IMR-90 (cell line): ENCODE data around the gene TIGD3. TPM values are rescaled to one million over a fixed set of nuclear protein-coding genes. Genes with fewer than 3 reads are reported as not detected.

Experiments used
- ATAC-seq: fragments of 200-7000 bp; cut with Tn5 transposase; 2 replicates; pipeline ENCODE4 v1.9.1; 2020; ENCODE audit warnings: low read depth, mild to moderate bottlenecking, moderate library complexity
- BruUV-seq: library from RNA; stranded (reverse); fragments of 400-500 nt; replicated peaks from 2 replicates; lab custom pipeline; 2021; lab: Mats Ljungman, UMichigan
- CTCF ChIA-PET: fragments of 300-600 bp; formaldehyde crosslinking; extraction: SDS; loops from one replicate; lab custom pipeline; 2021; ENCODE audit warnings: antibody characterized with exemption; lab: Yijun Ruan, JAX
- POLR2A ChIA-PET: fragments of 300-600 bp; sonication (Branson Sonifier 250); formaldehyde crosslinking; loops from one replicate; lab custom pipeline; 2022; ENCODE audit warnings: antibody characterized with exemption; ENCODE audit not compliant: unreplicated experiment; lab: Charles Lee
- DNase-seq: peaks from one replicate; pipeline ENCODE4 v3.0.0; 2013
- H2AFZ ChIP-seq: replicated peaks from 2 replicates; pipeline ENCODE3; 2013; ENCODE audit warnings: low read length, mild to moderate bottlenecking; ENCODE audit not compliant: poor library complexity
- H2AK5ac ChIP-seq: 2 replicates; pipeline ENCODE4 v1.6.1; 2013; ENCODE audit warnings: low read depth, low read length, inconsistent platforms
- H2AK9ac ChIP-seq: replicated peaks from 2 replicates; pipeline ENCODE3; 2013; ENCODE audit warnings: mild to moderate bottlenecking, low read depth, low read length, moderate library complexity; ENCODE audit not compliant: poor library complexity
- H2BK120ac ChIP-seq: 2 replicates; pipeline ENCODE4 v1.6.1; 2013; ENCODE audit warnings: low read depth, low read length, inconsistent platforms
- H2BK15ac ChIP-seq: 3 replicates; pipeline ENCODE4 v1.6.1; 2013; ENCODE audit warnings: low read depth, low read length, inconsistent platforms
- H2BK20ac ChIP-seq: 2 replicates; pipeline ENCODE4 v1.6.1; 2013; ENCODE audit warnings: low read depth, mild to moderate bottlenecking, inconsistent platforms, low read length, moderate library complexity
- H2BK5ac ChIP-seq: 2 replicates; pipeline ENCODE4 v1.6.1; 2013; ENCODE audit warnings: mild to moderate bottlenecking, low read depth, low read length, inconsistent platforms; ENCODE audit not compliant: poor library complexity, severe bottlenecking
- H3K14ac ChIP-seq: replicated peaks from 2 replicates; pipeline ENCODE4 v1.6.1; 2013; ENCODE audit warnings: low read depth, low read length, inconsistent platforms
- H3K18ac ChIP-seq: 2 replicates; pipeline ENCODE4 v1.6.1; 2013; ENCODE audit warnings: low read depth, low read length, control low read depth
- H3K23ac ChIP-seq: 2 replicates; pipeline ENCODE4 v1.6.1; 2013; ENCODE audit warnings: low read depth, low read length, inconsistent platforms
- H3K27ac ChIP-seq: 2 replicates; pipeline ENCODE4 v1.5.1; 2013; ENCODE audit warnings: mild to moderate bottlenecking, control low read depth, low read length; ENCODE audit not compliant: insufficient read depth
- H3K27me3 ChIP-seq: 2 replicates; pipeline ENCODE4 v1.6.1; 2013; ENCODE audit warnings: low read length; ENCODE audit not compliant: control insufficient read depth, insufficient read depth
- H3K36me3 ChIP-seq: 2 replicates; pipeline ENCODE4 v1.6.1; 2013; ENCODE audit warnings: low read length, mixed read lengths; ENCODE audit not compliant: control insufficient read depth, insufficient read depth
- H3K4ac ChIP-seq: 2 replicates; pipeline ENCODE4 v1.6.1; 2013; ENCODE audit warnings: low read depth, low read length, inconsistent platforms
- H3K4me1 ChIP-seq: 2 replicates; pipeline ENCODE4 v1.6.1; 2013; ENCODE audit warnings: low read length, mixed read lengths; ENCODE audit not compliant: control insufficient read depth, insufficient read depth
- H3K4me2 ChIP-seq: 2 replicates; pipeline ENCODE4 v1.6.1; 2013; ENCODE audit warnings: low read depth, mild to moderate bottlenecking, control low read depth, low read length, moderate library complexity
- H3K4me3 ChIP-seq: 2 replicates; pipeline ENCODE4 v1.5.1; 2013; ENCODE audit warnings: low read depth, mild to moderate bottlenecking, control low read depth, low read length, moderate library complexity; ENCODE audit not compliant: insufficient read depth
- H3K56ac ChIP-seq: 2 replicates; pipeline ENCODE4 v1.6.1; 2013; ENCODE audit warnings: low read length, inconsistent platforms; ENCODE audit not compliant: insufficient read depth; ENCODE audit errors: extremely low read depth
- H3K79me1 ChIP-seq, 2 experiments: 2 replicates each; pipeline ENCODE4 v1.6.1; 2013; ENCODE audit warnings: low read length in 2 of 2, inconsistent platforms in 1 of 2, low read depth in 1 of 2
- H3K9ac ChIP-seq: 2 replicates; pipeline ENCODE4 v1.6.1; 2013; ENCODE audit warnings: low read depth, low read length, control low read depth
- H3K9me1 ChIP-seq: 2 replicates; pipeline ENCODE4 v1.6.1; 2013; ENCODE audit warnings: low read length, inconsistent platforms; ENCODE audit not compliant: insufficient read depth
- H3K9me3 ChIP-seq: 2 replicates; pipeline ENCODE4 v1.6.1; 2013; ENCODE audit warnings: low read length; ENCODE audit not compliant: control insufficient read depth, insufficient read depth
- H4K20me1 ChIP-seq: 2 replicates; pipeline ENCODE4 v1.6.1; 2013; ENCODE audit warnings: low read length, inconsistent platforms; ENCODE audit not compliant: insufficient read depth
- H4K5ac ChIP-seq: 2 replicates; pipeline ENCODE4 v1.6.1; 2013; ENCODE audit warnings: mild to moderate bottlenecking, low read depth, low read length, control low read depth
- H4K8ac ChIP-seq, 2 experiments: 2 replicates each; pipeline ENCODE4 v1.6.1; 2013; ENCODE audit warnings: low read depth in 2 of 2, low read length in 2 of 2, control low read depth in 1 of 2, inconsistent platforms in 1 of 2
- H4K91ac ChIP-seq: 2 replicates; pipeline ENCODE4 v1.6.1; 2013; ENCODE audit warnings: low read depth, low read length, inconsistent platforms; ENCODE audit not compliant: insufficient read depth
- CEBPB ChIP-seq: IDR thresholded peaks from 2 replicates; pipeline ENCODE4 v1.6.1; 2012; ENCODE audit warnings: low read depth, low read length, improper control_type of control experiment
- FOS ChIP-seq: fragments of 150-350 bp; IDR thresholded peaks from 2 replicates; pipeline ENCODE4 v1.6.1; 2016; ENCODE audit warnings: low read depth, low read length
- MAFK ChIP-seq: IDR thresholded peaks from 2 replicates; pipeline ENCODE4 v1.6.1; 2012; ENCODE audit warnings: low read depth, low read length, improper control_type of control experiment
- MAZ ChIP-seq: IDR thresholded peaks from 2 replicates; pipeline ENCODE4 v1.6.1; 2012; ENCODE audit warnings: low read depth, mild to moderate bottlenecking, low read length, improper control_type of control experiment, moderate library complexity, borderline replicate concordance
- NFE2L2 ChIP-seq: fragments of 150-350 bp; IDR thresholded peaks from 2 replicates; pipeline ENCODE4 v1.6.1; 2016; ENCODE audit warnings: low read depth, mild to moderate bottlenecking, low read length
- RFX5 ChIP-seq: IDR thresholded peaks from 2 replicates; pipeline ENCODE4 v1.8.0; 2012; ENCODE audit warnings: low read depth, mild to moderate bottlenecking, low read length, moderate library complexity
- SMC3 ChIP-seq: fragments of 150-350 bp; IDR thresholded peaks from 2 replicates; pipeline ENCODE4 v1.6.1; 2016; ENCODE audit warnings: low read depth, mild to moderate bottlenecking, antibody characterized with exemption, low read length, moderate library complexity
- USF2 ChIP-seq: fragments of 150-350 bp; IDR thresholded peaks from 2 replicates; pipeline ENCODE4 v1.6.1; 2017; ENCODE audit warnings: mild to moderate bottlenecking, antibody characterized with exemption, low read length, low read depth
- WGBS, 2 experiments: methylation state at CpG; one replicate each; pipeline versions ENCODE4 v1.1.5 to v1.1.7; 2013; ENCODE audit warnings: missing lambda C conversion rate in 2 of 2; ENCODE audit not compliant: insufficient read length in 1 of 2; ENCODE audit errors: extremely low coverage in 2 of 2; 5-methylcytosine and 5-hydroxymethylcytosine counted together
- dilution Hi-C: fragments of 300-500 bp; cut with HindIII; formaldehyde crosslinking; loops from one replicate; pipeline ENCODE4 v1.14.3; 2018; ENCODE audit warnings: low sequenced_read_pairs; ENCODE audit not compliant: unreplicated experiment
- in situ Hi-C: fragments of 300-500 bp; cut with MboI; formaldehyde crosslinking; loops from 3 replicates; pipeline ENCODE4 v1.14.3; 2019; ENCODE audit warnings: low sequenced_read_pairs, inconsistent platforms, mixed read lengths
- intact Hi-C: fragments of 100-400 bp; cut with micrococcal nuclease; formaldehyde crosslinking; loops from 2 replicates; pipeline ENCODE4 v1.10.0; 2022
- polyA plus RNA-seq, 3 experiments: library from polyadenylated mRNA; depleted of rRNA; stranded (reverse); fragments of >200 nt; gene quantifications; 2 replicates each; pipeline ENCODE4 v1.2.3, GENCODE V29; 2012; ENCODE audit warnings: low replicate concordance in 1 of 3
- total RNA-seq: library from RNA; depleted of rRNA; stranded (reverse); fragments of >200 nt; gene quantifications from 2 replicates; pipeline ENCODE4 v1.2.3, GENCODE V29; 2012

Gene TIGD3
- total and polyA plus RNA-seq, 2 of the 4 experiments (the other 2 are of a cell fraction) = 0.12 TPM; not detected in 1

GRCh38 chr11:65338676-65339075 is 15.9 kb upstream of the TIGD3 start:
- H2BK20ac ChIP-seq = no peak overlapping the region
- intact Hi-C loops = no loop called here
- no peak overlapping the region for H2AK5ac ChIP-seq
- peak overlapping the region; percentile 34 for H2AK9ac ChIP-seq
- no peak overlapping the region for H2BK120ac ChIP-seq
- H3K4me2 ChIP-seq = no peak overlapping the region
- H4K91ac ChIP-seq = no peak overlapping the region
- peaks cover 52% of the 10 kb centered on the region for H4K20me1 ChIP-seq
- CTCF ChIA-PET = interaction anchor here (1.0 kb wide), 1 partner anchor 9 kb away, joined by 3 read pairs; no protein-coding TSS in a partner anchor
- peaks cover 2% of the 10 kb centered on the region; the same call in 1 of the 2 replicates for H3K4me1 ChIP-seq
- no peaks in the 10 kb centered on the region for H3K9me3 ChIP-seq
- no peak overlapping the region for H2AFZ ChIP-seq
- peaks cover 28 to 60% of the 10 kb centered on the region in 2 experiments for H3K79me1 ChIP-seq
- peak overlapping the region; percentile 29; the same call in 1 of the 2 replicates for H3K23ac ChIP-seq
- H3K36me3 ChIP-seq = peaks cover 36% of the 10 kb centered on the region
- 100% methylated on average over 1 of the region's 7 CpGs; no CpG with 5 or more reads in 1 of the 2 experiments for WGBS, 2 experiments
- no peak overlapping the region for H3K56ac ChIP-seq
- no peak overlapping the region for H2BK5ac ChIP-seq
- H3K14ac ChIP-seq = no peak overlapping the region
- H3K18ac ChIP-seq = no peak overlapping the region
- H4K8ac ChIP-seq = no peak overlapping the region
- H3K27me3 ChIP-seq = no peaks in the 10 kb centered on the region
- dilution Hi-C loops = no loop called here
- DNase-seq (no peak), ATAC-seq (no peak)
- H3K27ac ChIP-seq = no peak overlapping the region
- H3K4me3 ChIP-seq = no peak overlapping the region
- in situ Hi-C loops = no loop called here
- TF ChIP-seq NFE2L2 (no peak), FOS (no peak), MAFK (no peak), SMC3 (no peak), MAZ (no peak), CEBPB (no peak), USF2 (no peak), RFX5 (no peak)
- H2BK15ac ChIP-seq = no peak overlapping the region
- no peak overlapping the region for H3K4ac ChIP-seq
- no peak overlapping the region for H3K9ac ChIP-seq
- no peak overlapping the region for H4K5ac ChIP-seq
- H3K9me1 ChIP-seq = peaks cover 10% of the 10 kb centered on the region
- POLR2A ChIA-PET = no interaction called here
- BruUV-seq = no TSS peak
